ENCODE measurements around the gene OR6J1. TPM values are rescaled to one million over a fixed set of nuclear protein-coding genes. Genes with fewer than 3 reads are reported as not detected.

Gene OR6J1
- total and polyA plus RNA-seq, 2 donors (not counting 3 experiments of a cell fraction or from before 2014, with no cell fraction given), result not detected

DNA sequence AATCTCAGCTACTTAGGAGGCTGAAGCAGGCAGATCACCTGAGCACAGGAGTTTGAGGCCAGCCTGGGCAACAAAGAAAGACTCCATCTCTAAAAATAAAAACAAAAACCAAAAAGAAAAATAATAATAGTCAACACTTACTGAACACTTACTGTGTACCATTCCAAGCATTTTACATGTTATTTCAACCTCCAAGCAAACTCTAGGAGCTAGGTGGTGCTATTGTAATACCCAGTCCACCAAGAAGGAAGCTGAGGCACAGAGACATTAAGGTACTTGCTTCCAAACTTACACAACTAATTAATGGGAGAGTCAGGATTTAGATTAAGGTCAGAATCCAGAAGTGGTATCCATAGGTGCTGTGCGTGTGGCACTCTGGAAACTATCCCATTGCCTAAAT lies 13.7 kb upstream of the OR6J1 start:
- H4K20me1 ChIP-seq (replicated peaks; ENCODE audit: control insufficient read depth, extremely low read depth, insufficient read depth, low read length), result no peaks in the 10 kb centered on the region
- no peak for TF ChIP-seq MYC (IDR thresholded peaks at IDR 0.05; ENCODE audit: low read depth, low read length)
- TF ChIP-seq, protein P1, sequence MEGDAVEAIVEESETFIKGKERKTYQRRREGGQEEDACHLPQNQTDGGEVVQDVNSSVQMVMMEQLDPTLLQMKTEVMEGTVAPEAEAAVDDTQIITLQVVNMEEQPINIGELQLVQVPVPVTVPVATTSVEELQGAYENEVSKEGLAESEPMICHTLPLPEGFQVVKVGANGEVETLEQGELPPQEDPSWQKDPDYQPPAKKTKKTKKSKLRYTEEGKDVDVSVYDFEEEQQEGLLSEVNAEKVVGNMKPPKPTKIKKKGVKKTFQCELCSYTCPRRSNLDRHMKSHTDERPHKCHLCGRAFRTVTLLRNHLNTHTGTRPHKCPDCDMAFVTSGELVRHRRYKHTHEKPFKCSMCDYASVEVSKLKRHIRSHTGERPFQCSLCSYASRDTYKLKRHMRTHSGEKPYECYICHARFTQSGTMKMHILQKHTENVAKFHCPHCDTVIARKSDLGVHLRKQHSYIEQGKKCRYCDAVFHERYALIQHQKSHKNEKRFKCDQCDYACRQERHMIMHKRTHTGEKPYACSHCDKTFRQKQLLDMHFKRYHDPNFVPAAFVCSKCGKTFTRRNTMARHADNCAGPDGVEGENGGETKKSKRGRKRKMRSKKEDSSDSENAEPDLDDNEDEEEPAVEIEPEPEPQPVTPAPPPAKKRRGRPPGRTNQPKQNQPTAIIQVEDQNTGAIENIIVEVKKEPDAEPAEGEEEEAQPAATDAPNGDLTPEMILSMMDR (IDR thresholded peaks at IDR 0.05; ENCODE audit: extremely low read depth in 1 of 2, insufficient read depth in 1 of 2, low read depth in 1 of 2, low read length in 2 of 2), result peak; percentile 35 to 45
- ChIA-PET POLR2A (no interaction called here), CTCF (interaction anchor here (0.6 to 9.9 kb wide), 44 partner anchors 10 to 276 kb away, joined by 3 to 293 read pairs (median 7); partner anchors contain the start of genes MMP14, OXA1L and SLC7A7)
- H2AFZ ChIP-seq (ENCODE audit: low read depth, low read length), result no peak overlapping the region
- BruUV-seq (replicated peaks), result no TSS peak
- DNase-seq (ENCODE audit: low read depth, low spot score), result peak; percentile 85
- intact Hi-C loops (cut with micrococcal nuclease), result loop anchor here (1.0 kb wide), 10 partner anchors 33 to 242 kb away; partner anchors contain the start of gene MMP14
- dilution Hi-C loops (cut with MboI; ENCODE audit: extremely low pct_ligation_motif_present, low sequenced_read_pairs), result no loop called here
- H3K27me3 ChIP-seq (ENCODE audit: control insufficient read depth in 2 of 2, insufficient read depth in 2 of 2, low read length in 2 of 2), result no peaks in the 10 kb centered on the region
- peaks cover 35% of the 10 kb centered on the region for H3K4me1 ChIP-seq (ENCODE audit: control insufficient read depth, extremely low read depth, insufficient read depth, low read length)
- no peaks in the 10 kb centered on the region for H3K79me2 ChIP-seq (ENCODE audit: control insufficient read depth, insufficient read depth, low read length)
- H3K9me1 ChIP-seq (replicated peaks; ENCODE audit: control insufficient read depth, extremely low read depth, insufficient read depth, low read length), result no peaks in the 10 kb centered on the region
- peak overlapping the region; percentile 19 for H3K27ac ChIP-seq (ENCODE audit: insufficient read depth, low read depth, low read length)
- no peaks in the 10 kb centered on the region for H3K9me3 ChIP-seq (replicated peaks; ENCODE audit: control insufficient read depth, insufficient read depth, low read length)
- H3K36me3 ChIP-seq (ENCODE audit: control insufficient read depth in 2 of 2, extremely low read depth in 1 of 2, insufficient read depth in 2 of 2, low read length in 2 of 2), result no peaks in the 10 kb centered on the region
- H3K4me3 ChIP-seq (replicated peaks in 1 of 3; ENCODE audit: insufficient read depth in 1 of 3, low read depth in 1 of 3, low read length in 3 of 3), result no peak overlapping the region
- no peak overlapping the region for H3K9ac ChIP-seq (replicated peaks; ENCODE audit: extremely low read depth, insufficient read depth, low read length)
- H3K4me2 ChIP-seq (ENCODE audit: insufficient read depth, low read length), result no peak overlapping the region
- peak; percentile 83 for FAIRE-seq

DNA sequence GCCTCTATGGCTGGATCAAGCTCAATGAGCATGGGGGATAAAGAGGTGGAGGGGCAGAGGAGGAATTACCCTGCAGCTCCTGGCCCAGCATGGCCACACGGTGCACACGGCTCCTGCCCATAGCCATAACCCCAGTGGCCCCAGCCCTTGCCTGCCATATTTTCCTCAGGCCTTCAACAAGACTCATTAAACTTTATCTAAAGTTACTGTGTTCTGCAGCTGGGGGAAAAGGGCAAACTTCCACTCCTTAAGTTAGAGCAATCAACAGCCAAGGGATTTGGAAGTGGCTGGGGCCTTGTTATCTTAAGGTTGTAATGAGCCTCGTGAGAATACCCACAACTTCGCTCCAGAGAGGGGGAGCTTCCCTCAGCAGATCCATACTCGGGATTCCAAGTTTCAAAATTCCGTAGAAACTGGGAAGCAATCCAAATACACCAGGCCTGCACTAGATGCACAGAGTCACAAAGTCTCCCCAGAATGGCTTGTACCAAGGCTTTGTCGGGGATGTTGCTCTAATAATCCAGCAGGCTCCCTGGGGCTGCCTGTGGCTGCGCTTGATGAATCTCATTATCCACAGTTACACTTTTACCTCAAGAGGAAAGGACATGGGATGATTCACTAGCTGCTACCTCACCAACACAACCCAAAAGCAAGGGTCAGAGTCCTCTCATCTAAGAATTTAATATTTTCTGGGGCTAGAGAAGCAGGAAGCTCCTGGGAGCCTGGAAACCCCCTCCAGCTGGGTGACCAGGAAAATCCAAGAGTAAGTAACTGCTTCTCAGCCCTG lies 13.0 kb upstream of the OR6J1 start:
- no peak overlapping the region for H2AFZ ChIP-seq (ENCODE audit: low read depth, low read length)
- no peak for FAIRE-seq
- no peak overlapping the region for H3K4me2 ChIP-seq (ENCODE audit: insufficient read depth, low read length)

More for the DNA sequence above, 13.0 kb upstream of the OR6J1 start:
- Histone ChIP-seq H3K9me3 (replicated peaks; ENCODE audit: control insufficient read depth, insufficient read depth, low read length) (no peaks in the 10 kb centered on the region), H3K27ac (ENCODE audit: insufficient read depth, low read depth, low read length) (peak overlapping the region; percentile 19), H3K4me1 (ENCODE audit: control insufficient read depth, extremely low read depth, insufficient read depth, low read length) (peaks cover 35% of the 10 kb centered on the region), H3K4me3 (replicated peaks in 1 of 3; ENCODE audit: insufficient read depth in 1 of 3, low read depth in 1 of 3, low read length in 3 of 3) (no peak overlapping the region), H3K36me3 (ENCODE audit: control insufficient read depth in 2 of 2, extremely low read depth in 1 of 2, insufficient read depth in 2 of 2, low read length in 2 of 2) (no peaks in the 10 kb centered on the region), H3K79me2 (ENCODE audit: control insufficient read depth, insufficient read depth, low read length) (no peaks in the 10 kb centered on the region), H3K27me3 (ENCODE audit: control insufficient read depth in 2 of 2, insufficient read depth in 2 of 2, low read length in 2 of 2) (no peaks in the 10 kb centered on the region), H3K9ac (replicated peaks; ENCODE audit: extremely low read depth, insufficient read depth, low read length) (no peak overlapping the region), H3K9me1 (replicated peaks; ENCODE audit: control insufficient read depth, extremely low read depth, insufficient read depth, low read length) (no peaks in the 10 kb centered on the region), H4K20me1 (replicated peaks; ENCODE audit: control insufficient read depth, extremely low read depth, insufficient read depth, low read length) (no peaks in the 10 kb centered on the region)
- dilution Hi-C loops (cut with MboI; ENCODE audit: extremely low pct_ligation_motif_present, low sequenced_read_pairs) (no loop called here), intact Hi-C loops (cut with micrococcal nuclease) (no loop called here)
- no TSS peak for BruUV-seq (replicated peaks)
- CTCF ChIA-PET, result interaction anchor here (0.6 to 9.9 kb wide), 31 partner anchors 11 to 276 kb away, joined by 3 to 293 read pairs (median 9); partner anchors contain the start of genes MMP14, OXA1L and SLC7A7
- TF ChIP-seq MYC (IDR thresholded peaks at IDR 0.05; ENCODE audit: low read depth, low read length) (no peak), JUN (IDR thresholded peaks at IDR 0.05; ENCODE audit: borderline replicate concordance, insufficient read depth, insufficient read length, low read depth) (no peak), POLR2AphosphoS5 (IDR thresholded peaks at IDR 0.05; ENCODE audit: insufficient read depth, low read depth, low read length) (no peak), FOS (IDR thresholded peaks at IDR 0.05; ENCODE audit: borderline replicate concordance, insufficient read depth, low read length) (no peak)
- TF ChIP-seq, protein P1 (IDR thresholded peaks at IDR 0.05; ENCODE audit: extremely low read depth in 1 of 2, insufficient read depth in 1 of 2, low read depth in 1 of 2, low read length in 2 of 2), result no peak
- POLR2A ChIA-PET, result no interaction called here
- peak; percentile 16 for DNase-seq (ENCODE audit: low read depth, low spot score)
